ENCODE measurements around the gene SELENOW.
"Not testable (repeated sequence)": the region's sequence is repeated elsewhere in the genome, so short reads cannot be mapped to it uniquely, and the experiment has no call there.

DNA sequence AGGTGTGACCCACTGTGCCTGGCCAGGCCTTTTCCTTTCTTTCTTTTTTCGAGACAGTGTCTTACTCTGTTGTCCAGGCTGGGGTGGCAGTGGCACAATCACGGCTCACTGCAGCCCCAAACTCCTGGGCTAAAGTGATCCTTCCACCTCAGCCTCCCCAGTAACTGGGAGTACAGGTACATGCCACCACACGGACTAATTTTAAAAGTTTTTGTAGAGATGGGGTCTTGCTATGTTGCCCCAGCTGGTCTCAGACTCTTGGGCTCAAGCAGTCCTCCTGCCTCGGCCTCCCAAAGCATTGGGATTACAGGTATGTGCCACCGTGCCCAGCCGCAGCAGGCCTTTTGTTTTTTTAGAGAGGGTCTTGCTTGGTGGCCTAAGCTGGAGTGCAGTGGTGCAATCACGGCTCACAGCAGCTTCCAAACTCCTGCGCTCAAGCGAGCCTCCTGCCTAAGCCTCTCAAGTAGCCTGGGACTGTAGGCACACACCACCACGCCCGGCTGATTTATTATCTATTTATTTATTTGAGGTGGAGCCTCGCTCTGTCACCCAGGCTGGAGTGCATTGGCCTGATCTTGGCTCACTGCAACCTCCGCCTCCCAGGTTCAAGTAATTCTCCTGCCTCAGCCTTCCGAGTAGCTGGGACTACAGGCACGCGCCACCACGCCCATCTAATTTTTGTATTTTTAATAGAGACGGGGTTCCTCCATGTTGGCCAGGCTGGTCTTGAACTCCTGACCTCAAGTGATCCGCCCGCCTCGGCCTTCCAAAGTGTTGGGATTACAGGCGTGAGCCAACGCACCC, 1.1 kb upstream of the SELENOW start:
- TF ChIP-seq, protein P1, sequence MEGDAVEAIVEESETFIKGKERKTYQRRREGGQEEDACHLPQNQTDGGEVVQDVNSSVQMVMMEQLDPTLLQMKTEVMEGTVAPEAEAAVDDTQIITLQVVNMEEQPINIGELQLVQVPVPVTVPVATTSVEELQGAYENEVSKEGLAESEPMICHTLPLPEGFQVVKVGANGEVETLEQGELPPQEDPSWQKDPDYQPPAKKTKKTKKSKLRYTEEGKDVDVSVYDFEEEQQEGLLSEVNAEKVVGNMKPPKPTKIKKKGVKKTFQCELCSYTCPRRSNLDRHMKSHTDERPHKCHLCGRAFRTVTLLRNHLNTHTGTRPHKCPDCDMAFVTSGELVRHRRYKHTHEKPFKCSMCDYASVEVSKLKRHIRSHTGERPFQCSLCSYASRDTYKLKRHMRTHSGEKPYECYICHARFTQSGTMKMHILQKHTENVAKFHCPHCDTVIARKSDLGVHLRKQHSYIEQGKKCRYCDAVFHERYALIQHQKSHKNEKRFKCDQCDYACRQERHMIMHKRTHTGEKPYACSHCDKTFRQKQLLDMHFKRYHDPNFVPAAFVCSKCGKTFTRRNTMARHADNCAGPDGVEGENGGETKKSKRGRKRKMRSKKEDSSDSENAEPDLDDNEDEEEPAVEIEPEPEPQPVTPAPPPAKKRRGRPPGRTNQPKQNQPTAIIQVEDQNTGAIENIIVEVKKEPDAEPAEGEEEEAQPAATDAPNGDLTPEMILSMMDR (IDR thresholded peaks at IDR 0.05), result not testable (repeated sequence)
- not testable (repeated sequence) for TF ChIP-seq POLR2AphosphoS5, POLR2A (IDR thresholded peaks at IDR 0.05)

Measured in breast epithelium (tissue), 3 donors.